Transverse colon (tissue), 4 donors: ENCODE results near the gene SRSF3. TPM values are rescaled to one million over a fixed set of nuclear protein-coding genes. Genes with fewer than 3 reads are reported as not detected.

Experiments used
- DNase-seq: peaks from one replicate; pipeline ENCODE4 v3.0.0-alpha.2; 2019
- H3K27ac ChIP-seq, 4 donors: fragments of 200-600 bp; sonication (generic); 2 replicates each; pipeline ENCODE4 v1.5.1; 2016 to 2018; ENCODE audit warnings: inconsistent platforms in 4 of 4
- H3K27me3 ChIP-seq: fragments of 200-600 bp; sonication (generic); 2 replicates; pipeline ENCODE4 v1.5.1; 2017; ENCODE audit warnings: inconsistent platforms
- H3K36me3 ChIP-seq, 4 donors: fragments of 200-600 bp; sonication (generic); 2 replicates each; pipeline ENCODE4 v1.5.1; 2017 to 2019; ENCODE audit warnings: inconsistent platforms in 4 of 4
- H3K4me1 ChIP-seq, 4 donors: fragments of 200-600 bp; sonication (generic); 2 replicates each; pipeline ENCODE4 v1.5.1; 2017 to 2020; ENCODE audit warnings: inconsistent platforms in 4 of 4
- H3K4me3 ChIP-seq, 4 donors: fragments of 200-600 bp; sonication (generic); 1 replicate in 1 of 4; 2 replicates in 3 of 4; pipeline versions ENCODE4 v1.5.1 to v1.6.1; 2017 to 2019; ENCODE audit warnings: inconsistent platforms in 4 of 4
- H3K9me3 ChIP-seq, 2 donors: fragments of 200-600 bp; sonication (generic); 2 replicates each; pipeline ENCODE4 v1.5.1; 2017 to 2019; ENCODE audit warnings: inconsistent platforms in 2 of 2
- CTCF ChIP-seq, 5 experiments: fragments of 200-600 bp in 3 of 5; fragments of 450-650 bp in 2 of 5; sonication (generic) in 3 of 5; IDR thresholded peaks; 1 replicate in 2 of 5; 2 replicates in 3 of 5; pipeline ENCODE4 v1.5.1; 2016 to 2017; ENCODE audit warnings: antibody characterized with exemption in 5 of 5, inconsistent platforms in 3 of 5, mild to moderate bottlenecking in 2 of 5, moderate library complexity in 1 of 5
- EP300 ChIP-seq: sonication (generic); formaldehyde crosslinking; IDR thresholded peaks from one replicate; pipeline ENCODE4 v1.6.1; 2017; ENCODE audit warnings: antibody characterized with exemption, low read depth
- POLR2A ChIP-seq: fragments of 450-650 bp; IDR thresholded peaks from one replicate; pipeline ENCODE4 v1.6.1; 2016; ENCODE audit warnings: antibody characterized with exemption, mild to moderate bottlenecking, moderate library complexity
- POLR2AphosphoS5 ChIP-seq, 3 donors: sonication (generic); formaldehyde crosslinking; IDR thresholded peaks; one replicate each; pipeline ENCODE4 v1.6.1; 2016; ENCODE audit warnings: antibody characterized with exemption in 3 of 3
- WGBS, 2 donors: methylation state at CpG; one replicate each; pipeline ENCODE4 v1.1.5; 2018; ENCODE audit warnings: low coverage in 1 of 2; 5-methylcytosine and 5-hydroxymethylcytosine counted together
- in situ Hi-C, 4 donors: fragments of 200-750 bp; cut with MboI; loops; one replicate each; pipeline versions ENCODE4 v1.15.0 to v1.15.1; 2017; ENCODE audit warnings: low sequenced_read_pairs in 3 of 4, low pct_ligation_motif_present in 1 of 4, low pct_unique_long_range_greater_than_20kb in 1 of 4
- intact Hi-C: fragments of 100-400 bp; cut with DNase I; formaldehyde crosslinking; loops from one replicate; pipeline ENCODE4 v1.15.1; 2023; ENCODE audit warnings: low total_unique reads
- total RNA-seq, 4 donors: library from RNA; depleted of rRNA; stranded (reverse); fragments of >200 nt; gene quantifications; one replicate each; pipeline ENCODE4 v1.1.0, GENCODE V29; 2016

Gene SRSF3
- total RNA-seq, 4 donors from 2014 or later, result 110 to 177 (median 144) TPM

GRCh38 chr6:36634317-36635108 lies 40.4 kb downstream of the SRSF3 start:
- intact Hi-C loops, result no loop called here
- TF ChIP-seq EP300 (no peak), POLR2AphosphoS5 (IDR thresholded peaks at IDR 0.05) (no peak)
- WGBS, 2 donors, result 75 to 77% methylated on average over 8 to 16 of the region's 16 CpGs
- in situ Hi-C loops, result no loop called here
- H3K4me1 ChIP-seq, result peaks cover 7 to 25% (median 14%) of the 10 kb centered on the region in 4 donors
- no peak for DNase-seq
- H3K9me3 ChIP-seq, result no peaks in the 10 kb centered on the region
- H3K27ac ChIP-seq, result peak overlapping the region; percentile 40 to 74 (median 44)
- no peaks in the 10 kb centered on the region for H3K36me3 ChIP-seq
- no peaks in the 10 kb centered on the region for H3K27me3 ChIP-seq
- H3K4me3 ChIP-seq, result no peak overlapping the region

GRCh38 chr6:36636283-36636682 lies 42.1 kb downstream of the SRSF3 start:
- DNase-seq, result no peak
- no peak overlapping the region for H3K27ac ChIP-seq
- no peaks in the 10 kb centered on the region for H3K9me3 ChIP-seq
- H3K4me3 ChIP-seq, result no peak overlapping the region
- no peaks in the 10 kb centered on the region for H3K27me3 ChIP-seq
- no peaks in the 10 kb centered on the region for H3K36me3 ChIP-seq
- intact Hi-C loops (no loop called here), in situ Hi-C loops (no loop called here)
- 63 to 71% methylated on average over 2 to 5 of the region's 5 CpGs for WGBS, 2 donors
- no peak for TF ChIP-seq POLR2A
- TF ChIP-seq CTCF (IDR thresholded peaks at IDR 0.05), result no peak
- TF ChIP-seq POLR2AphosphoS5 (IDR thresholded peaks at IDR 0.05), result no peak
- TF ChIP-seq EP300, result no peak
- H3K4me1 ChIP-seq, result peaks cover 7 to 33% (median 17%) of the 10 kb centered on the region in 4 donors

- H3K36me3 ChIP-seq, result no peaks in the 10 kb centered on the region
- in situ Hi-C loops, result no loop called here
- WGBS, 2 donors, result 75 to 83% methylated on average over 5 to 12 of the region's 12 CpGs
- no peaks in the 10 kb centered on the region for H3K9me3 ChIP-seq
- intact Hi-C loops, result no loop called here
- no peak overlapping the region for H3K27ac ChIP-seq
- H3K4me3 ChIP-seq, result no peak overlapping the region
- TF ChIP-seq POLR2AphosphoS5 (IDR thresholded peaks at IDR 0.05), result no peak
- no peak for TF ChIP-seq CTCF (IDR thresholded peaks at IDR 0.05)
- no peak for TF ChIP-seq POLR2A
- no peak for TF ChIP-seq EP300
- no peak for DNase-seq
- no peaks in the 10 kb centered on the region for H3K27me3 ChIP-seq
- peaks cover 7 to 38% (median 20%) of the 10 kb centered on the region in 4 donors for H3K4me1 ChIP-seq
Observed at GRCh38 chr6:36636687-36637418, 42.7 kb downstream of the SRSF3 start.

GRCh38 chr6:36638579-36638978 lies 44.4 kb downstream of the SRSF3 start:
- no peak for TF ChIP-seq POLR2AphosphoS5 (IDR thresholded peaks at IDR 0.05)
- no peak for TF ChIP-seq EP300
- no peak for TF ChIP-seq CTCF (IDR thresholded peaks at IDR 0.05)
- no peak for TF ChIP-seq POLR2A
- DNase-seq, result no peak
- H3K4me3 ChIP-seq, result no peak overlapping the region
- peaks cover 15 to 50% (median 29%) of the 10 kb centered on the region in 4 donors for H3K4me1 ChIP-seq
- H3K36me3 ChIP-seq, result no peaks in the 10 kb centered on the region
- in situ Hi-C loops (no loop called here), intact Hi-C loops (no loop called here)
- H3K27ac ChIP-seq, result no peak overlapping the region
- no peaks in the 10 kb centered on the region for H3K27me3 ChIP-seq
- no peaks in the 10 kb centered on the region for H3K9me3 ChIP-seq
- 93 to 94% methylated on average over 3 of the region's 3 CpGs for WGBS, 2 donors
